ENCODE measurements around the gene LRRC72. TPM values are rescaled to one million over a fixed set of nuclear protein-coding genes. Genes with fewer than 3 reads are reported as not detected.

LRRC72 gene
- total and polyA plus RNA-seq, 2 experiments from 2014 or later, result not detected

DNA sequence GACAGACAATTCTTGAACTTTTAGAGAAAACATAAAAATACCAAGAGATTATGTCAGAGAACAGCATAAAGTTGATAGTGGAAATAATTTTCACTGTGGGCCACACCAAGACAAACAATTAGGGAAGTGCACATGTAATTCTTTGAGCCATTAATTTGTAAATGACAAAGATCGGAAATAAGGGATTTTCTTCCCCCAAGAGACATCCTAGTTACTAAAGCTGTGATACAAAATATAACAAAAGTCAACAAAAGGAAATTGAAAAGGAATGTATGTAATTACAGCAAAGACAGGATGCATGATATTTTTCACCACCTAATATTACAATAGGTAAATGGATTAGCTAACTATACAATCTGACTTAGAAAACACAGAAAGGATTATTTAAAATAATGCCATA lies 12.4 kb upstream of the LRRC72 start:
- Mint-ChIP-seq H3K4me3 (no peak overlapping the region), H3K27me3 (ENCODE audit: insufficient read depth, low read depth, poor library complexity) (no peaks in the 10 kb centered on the region), H3K36me3 (ENCODE audit: low read depth) (no peaks in the 10 kb centered on the region), H3K9me3 (no peaks in the 10 kb centered on the region), H3K4me1 (peaks cover 9% of the 10 kb centered on the region; the same call in 1 of the 3 replicates), H3K27ac (no peak overlapping the region)
- Histone ChIP-seq H3K4me2 (no peak overlapping the region), H3F3A (replicated peaks; ENCODE audit: low read depth) (no peaks in the 10 kb centered on the region), H3K27me3 (ENCODE audit: insufficient read depth) (no peaks in the 10 kb centered on the region), H3K36me3 (ENCODE audit: insufficient read depth) (no peaks in the 10 kb centered on the region), H3K79me2 (replicated peaks; ENCODE audit: insufficient read depth) (no peaks in the 10 kb centered on the region), H4K20me1 (replicated peaks; ENCODE audit: insufficient read depth) (no peaks in the 10 kb centered on the region), H2AFZ (no peak overlapping the region), H3K4me3 (no peak overlapping the region), H3K4me1 (ENCODE audit: insufficient read depth) (peaks cover 8% of the 10 kb centered on the region; the same call in 1 of the 2 replicates), H3K9me2 (ENCODE audit: insufficient read depth) (peaks cover 6% of the 10 kb centered on the region; the same call in 1 of the 2 replicates), H3K27ac (ENCODE audit: low read depth) (no peak overlapping the region)
- TF ChIP-seq JUNB (IDR thresholded peaks at IDR 0.05; ENCODE audit: unreplicated experiment), result no peak
- TF ChIP-seq, protein P1, sequence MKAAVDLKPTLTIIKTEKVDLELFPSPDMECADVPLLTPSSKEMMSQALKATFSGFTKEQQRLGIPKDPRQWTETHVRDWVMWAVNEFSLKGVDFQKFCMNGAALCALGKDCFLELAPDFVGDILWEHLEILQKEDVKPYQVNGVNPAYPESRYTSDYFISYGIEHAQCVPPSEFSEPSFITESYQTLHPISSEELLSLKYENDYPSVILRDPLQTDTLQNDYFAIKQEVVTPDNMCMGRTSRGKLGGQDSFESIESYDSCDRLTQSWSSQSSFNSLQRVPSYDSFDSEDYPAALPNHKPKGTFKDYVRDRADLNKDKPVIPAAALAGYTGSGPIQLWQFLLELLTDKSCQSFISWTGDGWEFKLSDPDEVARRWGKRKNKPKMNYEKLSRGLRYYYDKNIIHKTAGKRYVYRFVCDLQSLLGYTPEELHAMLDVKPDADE (IDR thresholded peaks at IDR 0.05), result no peak
- no peak for TF ChIP-seq POLR2AphosphoS5 (IDR thresholded peaks at IDR 0.05; ENCODE audit: low read depth)
- TF ChIP-seq, protein P2, sequence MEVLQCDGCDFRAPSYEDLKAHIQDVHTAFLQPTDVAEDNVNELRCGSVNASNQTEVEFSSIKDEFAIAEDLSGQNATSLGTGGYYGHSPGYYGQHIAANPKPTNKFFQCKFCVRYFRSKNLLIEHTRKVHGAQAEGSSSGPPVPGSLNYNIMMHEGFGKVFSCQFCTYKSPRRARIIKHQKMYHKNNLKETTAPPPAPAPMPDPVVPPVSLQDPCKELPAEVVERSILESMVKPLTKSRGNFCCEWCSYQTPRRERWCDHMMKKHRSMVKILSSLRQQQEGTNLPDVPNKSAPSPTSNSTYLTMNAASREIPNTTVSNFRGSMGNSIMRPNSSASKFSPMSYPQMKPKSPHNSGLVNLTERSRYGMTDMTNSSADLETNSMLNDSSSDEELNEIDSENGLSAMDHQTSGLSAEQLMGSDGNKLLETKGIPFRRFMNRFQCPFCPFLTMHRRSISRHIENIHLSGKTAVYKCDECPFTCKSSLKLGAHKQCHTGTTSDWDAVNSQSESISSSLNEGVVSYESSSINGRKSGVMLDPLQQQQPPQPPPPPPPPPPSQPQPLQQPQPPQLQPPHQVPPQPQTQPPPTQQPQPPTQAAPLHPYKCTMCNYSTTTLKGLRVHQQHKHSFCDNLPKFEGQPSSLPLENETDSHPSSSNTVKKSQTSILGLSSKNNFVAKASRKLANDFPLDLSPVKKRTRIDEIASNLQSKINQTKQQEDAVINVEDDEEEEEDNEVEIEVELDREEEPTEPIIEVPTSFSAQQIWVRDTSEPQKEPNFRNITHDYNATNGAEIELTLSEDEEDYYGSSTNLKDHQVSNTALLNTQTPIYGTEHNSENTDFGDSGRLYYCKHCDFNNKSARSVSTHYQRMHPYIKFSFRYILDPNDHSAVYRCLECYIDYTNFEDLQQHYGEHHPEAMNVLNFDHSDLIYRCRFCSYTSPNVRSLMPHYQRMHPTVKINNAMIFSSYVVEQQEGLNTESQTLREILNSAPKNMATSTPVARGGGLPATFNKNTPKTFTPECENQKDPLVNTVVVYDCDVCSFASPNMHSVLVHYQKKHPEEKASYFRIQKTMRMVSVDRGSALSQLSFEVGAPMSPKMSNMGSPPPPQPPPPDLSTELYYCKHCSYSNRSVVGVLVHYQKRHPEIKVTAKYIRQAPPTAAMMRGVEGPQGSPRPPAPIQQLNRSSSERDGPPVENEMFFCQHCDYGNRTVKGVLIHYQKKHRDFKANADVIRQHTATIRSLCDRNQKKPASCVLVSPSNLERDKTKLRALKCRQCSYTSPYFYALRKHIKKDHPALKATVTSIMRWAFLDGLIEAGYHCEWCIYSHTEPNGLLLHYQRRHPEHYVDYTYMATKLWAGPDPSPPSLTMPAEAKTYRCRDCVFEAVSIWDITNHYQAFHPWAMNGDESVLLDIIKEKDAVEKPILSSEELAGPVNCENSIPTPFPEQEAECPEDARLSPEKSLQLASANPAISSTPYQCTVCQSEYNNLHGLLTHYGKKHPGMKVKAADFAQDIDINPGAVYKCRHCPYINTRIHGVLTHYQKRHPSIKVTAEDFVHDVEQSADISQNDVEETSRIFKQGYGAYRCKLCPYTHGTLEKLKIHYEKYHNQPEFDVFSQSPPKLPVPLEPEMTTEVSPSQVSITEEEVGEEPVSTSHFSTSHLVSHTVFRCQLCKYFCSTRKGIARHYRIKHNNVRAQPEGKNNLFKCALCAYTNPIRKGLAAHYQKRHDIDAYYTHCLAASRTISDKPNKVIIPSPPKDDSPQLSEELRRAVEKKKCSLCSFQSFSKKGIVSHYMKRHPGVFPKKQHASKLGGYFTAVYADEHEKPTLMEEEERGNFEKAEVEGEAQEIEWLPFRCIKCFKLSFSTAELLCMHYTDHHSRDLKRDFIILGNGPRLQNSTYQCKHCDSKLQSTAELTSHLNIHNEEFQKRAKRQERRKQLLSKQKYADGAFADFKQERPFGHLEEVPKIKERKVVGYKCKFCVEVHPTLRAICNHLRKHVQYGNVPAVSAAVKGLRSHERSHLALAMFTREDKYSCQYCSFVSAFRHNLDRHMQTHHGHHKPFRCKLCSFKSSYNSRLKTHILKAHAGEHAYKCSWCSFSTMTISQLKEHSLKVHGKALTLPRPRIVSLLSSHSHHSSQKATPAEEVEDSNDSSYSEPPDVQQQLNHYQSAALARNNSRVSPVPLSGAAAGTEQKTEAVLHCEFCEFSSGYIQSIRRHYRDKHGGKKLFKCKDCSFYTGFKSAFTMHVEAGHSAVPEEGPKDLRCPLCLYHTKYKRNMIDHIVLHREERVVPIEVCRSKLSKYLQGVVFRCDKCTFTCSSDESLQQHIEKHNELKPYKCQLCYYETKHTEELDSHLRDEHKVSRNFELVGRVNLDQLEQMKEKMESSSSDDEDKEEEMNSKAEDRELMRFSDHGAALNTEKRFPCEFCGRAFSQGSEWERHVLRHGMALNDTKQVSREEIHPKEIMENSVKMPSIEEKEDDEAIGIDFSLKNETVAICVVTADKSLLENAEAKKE (CRISPR knock-in tag; IDR thresholded peaks at IDR 0.05), result no peak
- TF ChIP-seq ZNF331 (CRISPR knock-in tag; IDR thresholded peaks at IDR 0.05; ENCODE audit: low read depth), result no peak
- TF ChIP-seq NANOG (IDR thresholded peaks at IDR 0.05; ENCODE audit: borderline replicate concordance), result no peak
- ATAC-seq, result no peak
- no peak for DNase-seq (ENCODE audit: low spot score)
